ENCODE results near the gene ARMCX4.

The ARMCX4 gene

DNA sequence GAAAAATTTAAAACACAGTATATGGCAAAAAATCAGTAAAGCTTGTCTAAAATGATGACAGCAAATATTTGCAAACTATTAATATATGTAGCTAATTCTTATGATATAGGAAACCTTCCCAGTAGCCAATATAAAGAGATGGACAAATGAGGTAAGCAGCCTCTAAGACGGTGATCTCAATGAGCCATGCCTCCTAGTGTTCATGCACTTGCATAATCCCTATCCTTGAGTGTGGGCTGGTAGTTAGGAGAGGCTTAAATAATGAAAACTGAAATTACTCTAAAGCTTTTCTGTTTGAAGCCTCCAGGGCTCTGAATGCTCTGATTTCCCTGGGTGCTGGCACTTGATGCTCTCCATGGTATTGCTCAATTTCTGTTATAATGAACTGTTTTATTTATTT lies 24.6 kb upstream of the ARMCX4 start:
- no peak for DNase-seq (ENCODE audit: low read depth)
- TF ChIP-seq, protein P1, sequence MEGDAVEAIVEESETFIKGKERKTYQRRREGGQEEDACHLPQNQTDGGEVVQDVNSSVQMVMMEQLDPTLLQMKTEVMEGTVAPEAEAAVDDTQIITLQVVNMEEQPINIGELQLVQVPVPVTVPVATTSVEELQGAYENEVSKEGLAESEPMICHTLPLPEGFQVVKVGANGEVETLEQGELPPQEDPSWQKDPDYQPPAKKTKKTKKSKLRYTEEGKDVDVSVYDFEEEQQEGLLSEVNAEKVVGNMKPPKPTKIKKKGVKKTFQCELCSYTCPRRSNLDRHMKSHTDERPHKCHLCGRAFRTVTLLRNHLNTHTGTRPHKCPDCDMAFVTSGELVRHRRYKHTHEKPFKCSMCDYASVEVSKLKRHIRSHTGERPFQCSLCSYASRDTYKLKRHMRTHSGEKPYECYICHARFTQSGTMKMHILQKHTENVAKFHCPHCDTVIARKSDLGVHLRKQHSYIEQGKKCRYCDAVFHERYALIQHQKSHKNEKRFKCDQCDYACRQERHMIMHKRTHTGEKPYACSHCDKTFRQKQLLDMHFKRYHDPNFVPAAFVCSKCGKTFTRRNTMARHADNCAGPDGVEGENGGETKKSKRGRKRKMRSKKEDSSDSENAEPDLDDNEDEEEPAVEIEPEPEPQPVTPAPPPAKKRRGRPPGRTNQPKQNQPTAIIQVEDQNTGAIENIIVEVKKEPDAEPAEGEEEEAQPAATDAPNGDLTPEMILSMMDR (IDR thresholded peaks at IDR 0.05; ENCODE audit: control insufficient read depth, insufficient read depth, low read depth, low read length, missing control alignments) = no peak

DNA sequence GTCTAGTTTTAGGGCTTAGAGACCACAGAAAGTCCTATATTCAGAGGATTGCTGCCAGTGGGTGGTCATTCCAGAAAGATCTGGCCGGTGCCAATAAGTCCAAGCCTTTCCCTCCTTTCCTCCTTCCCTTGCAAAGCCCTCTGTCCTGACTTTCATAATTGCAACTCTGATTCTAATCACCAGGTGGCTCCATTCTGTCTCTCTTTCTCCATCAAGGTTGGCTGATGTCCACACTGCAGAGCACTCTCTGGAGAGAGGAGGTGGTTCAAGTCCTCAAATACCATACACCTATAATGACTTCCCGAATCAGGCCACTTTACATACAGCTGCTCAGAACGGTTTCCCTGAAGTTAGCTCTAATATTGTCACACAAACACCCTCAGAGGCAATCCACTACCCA lies 22.4 kb upstream of the ARMCX4 start:
- H3K4me3 ChIP-seq (ENCODE audit: control insufficient read depth, low read depth, low read length) = no peak overlapping the region
- no peak for DNase-seq (ENCODE audit: low read depth)
- TF ChIP-seq, protein P1 (IDR thresholded peaks at IDR 0.05; ENCODE audit: control insufficient read depth, insufficient read depth, low read depth, low read length, missing control alignments) = peak; percentile 59

More for the DNA sequence above, 24.6 kb upstream of the ARMCX4 start:
- H3K4me3 ChIP-seq (ENCODE audit: control insufficient read depth, low read depth, low read length) = no peak overlapping the region

DNA sequence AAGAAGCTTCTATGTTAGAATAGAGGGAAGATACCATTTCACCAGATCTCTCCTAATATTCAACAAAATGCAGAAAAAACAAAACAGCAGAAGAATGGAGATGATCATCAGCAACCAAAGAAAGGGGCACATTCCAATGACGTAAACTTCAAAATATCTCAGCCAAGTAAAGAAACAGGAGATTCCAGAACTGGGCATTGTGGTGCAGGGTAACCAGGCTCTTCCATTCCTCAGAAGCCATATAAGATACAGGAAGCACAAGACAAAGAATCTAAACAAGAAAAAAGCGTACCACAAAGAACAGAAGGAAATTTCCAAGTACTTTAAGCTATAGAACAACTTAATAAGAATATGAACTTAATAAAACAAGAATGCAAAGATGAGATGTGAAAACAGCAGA lies 6.9 kb upstream of the ARMCX4 start:
- H3K4me3 ChIP-seq (ENCODE audit: control insufficient read depth, low read depth, low read length) = no peak overlapping the region
- TF ChIP-seq, protein P1 (IDR thresholded peaks at IDR 0.05; ENCODE audit: control insufficient read depth, insufficient read depth, low read depth, low read length, missing control alignments) = no peak
- no peak for DNase-seq (ENCODE audit: low read depth)

DNA sequence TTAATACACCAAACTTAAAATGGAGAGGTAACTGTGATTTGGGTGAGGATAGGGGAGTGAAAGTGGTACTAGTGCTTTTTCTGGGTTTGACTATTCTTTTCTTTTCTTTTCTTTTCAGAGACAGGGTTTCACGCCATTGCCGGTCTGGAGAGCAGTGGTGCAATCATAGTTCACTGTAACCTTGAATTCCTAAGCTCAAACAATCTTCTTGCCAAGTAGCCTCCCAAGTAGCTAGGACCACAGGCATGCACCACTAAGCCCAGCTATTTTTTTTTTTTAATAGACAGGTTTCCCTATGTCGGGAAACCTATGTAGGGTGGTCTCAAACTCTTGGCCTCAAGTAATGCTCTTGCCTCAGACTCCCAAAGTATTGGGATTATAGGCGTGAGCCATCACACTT lies 3.0 kb upstream of the ARMCX4 start:
- TF ChIP-seq, protein P1 (IDR thresholded peaks at IDR 0.05; ENCODE audit: control insufficient read depth, insufficient read depth, low read depth, low read length, missing control alignments) = no peak
- DNase-seq (ENCODE audit: low read depth) = peak; percentile 27
- H3K4me3 ChIP-seq (ENCODE audit: control insufficient read depth, low read depth, low read length) = no peak overlapping the region

DNA sequence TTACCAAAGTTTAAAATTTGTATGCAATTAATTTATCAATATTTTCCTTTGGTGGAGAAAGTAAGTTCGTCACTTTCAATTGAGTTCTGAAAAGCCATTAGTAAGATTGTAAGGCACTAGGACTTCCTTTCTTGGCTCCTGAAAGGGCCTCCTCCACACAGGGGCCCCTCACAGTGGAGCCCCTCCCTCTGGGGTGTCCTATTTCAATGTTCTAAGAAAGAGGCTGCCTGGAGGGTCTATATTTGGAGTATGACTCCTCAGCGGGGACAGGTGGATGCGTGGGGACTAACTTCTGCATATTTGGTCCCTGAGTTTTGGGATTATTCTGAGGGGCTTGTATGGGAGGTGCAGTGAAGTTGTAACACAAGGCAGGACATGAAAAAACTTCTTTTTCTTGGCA lies 1.6 kb upstream of the ARMCX4 start:
- TF ChIP-seq, protein P1 (IDR thresholded peaks at IDR 0.05; ENCODE audit: control insufficient read depth, insufficient read depth, low read depth, low read length, missing control alignments) = no peak
- H3K4me3 ChIP-seq (ENCODE audit: control insufficient read depth, low read depth, low read length) = no peak overlapping the region
- no peak for DNase-seq (ENCODE audit: low read depth)

DNA sequence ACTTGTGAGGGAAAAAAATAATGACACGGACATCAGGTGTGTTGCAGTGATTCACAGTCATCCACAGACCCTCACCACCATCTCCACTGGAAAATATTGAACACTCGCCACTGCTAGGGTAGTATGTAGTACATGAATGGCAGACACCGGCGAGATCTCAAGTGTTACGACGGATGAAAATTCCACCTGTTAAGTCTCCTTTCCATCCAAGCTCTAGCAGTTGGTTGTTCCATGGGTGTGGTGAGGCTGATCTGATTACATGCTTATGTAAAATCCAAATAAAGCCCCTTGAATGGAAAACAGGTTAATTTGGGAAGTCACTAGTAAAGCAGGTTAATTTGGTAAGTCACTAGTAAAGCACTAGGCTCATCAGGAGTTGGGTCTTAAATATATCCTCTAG lies 1.1 kb upstream of the ARMCX4 start:
- no peak for DNase-seq (ENCODE audit: low read depth)
- TF ChIP-seq, protein P1 (IDR thresholded peaks at IDR 0.05; ENCODE audit: control insufficient read depth, insufficient read depth, low read depth, low read length, missing control alignments) = no peak
- no peak overlapping the region for H3K4me3 ChIP-seq (ENCODE audit: control insufficient read depth, low read depth, low read length)

DNA sequence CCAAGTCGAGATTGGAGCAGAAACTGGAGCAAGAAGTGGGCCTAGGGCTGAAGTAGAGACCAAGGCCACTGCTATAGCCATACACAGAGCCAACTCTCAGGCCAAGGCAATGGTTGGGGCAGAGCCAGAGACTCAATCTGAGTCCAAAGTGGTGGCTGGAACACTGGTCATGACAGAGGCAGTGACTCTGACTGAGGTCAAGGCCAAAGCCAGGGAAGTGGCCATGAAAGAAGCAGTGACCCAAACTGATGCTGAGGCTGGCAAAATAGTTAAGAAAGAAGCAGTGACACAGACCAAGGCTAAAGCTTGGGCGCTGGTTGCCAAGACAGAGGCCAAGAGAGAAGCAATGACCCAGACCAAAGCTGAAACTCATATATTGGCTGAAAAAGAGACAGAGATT lies 3.5 kb downstream of the ARMCX4 start:
- DNase-seq (ENCODE audit: low read depth) = no peak
- no peak overlapping the region for H3K4me3 ChIP-seq (ENCODE audit: control insufficient read depth, low read depth, low read length)
- TF ChIP-seq, protein P1 (IDR thresholded peaks at IDR 0.05; ENCODE audit: control insufficient read depth, insufficient read depth, low read depth, low read length, missing control alignments) = no peak
